Peyer's patch (tissue), 4 donors: ENCODE results near the gene FST. TPM values are rescaled to one million over a fixed set of nuclear protein-coding genes. Genes with fewer than 3 reads are reported as not detected.

Source experiments
- DNase-seq, 3 donors: peaks; one replicate each; pipeline ENCODE4 v3.0.0-alpha.2; 2017 to 2019
- H3K27ac ChIP-seq, 4 donors: fragments of 200-600 bp; sonication (generic); one replicate each; pipeline ENCODE4 v1.5.1; 2016 to 2019
- H3K27me3 ChIP-seq, 2 donors: fragments of 200-600 bp; sonication (generic); one replicate each; pipeline ENCODE4 v1.5.1; 2019
- H3K36me3 ChIP-seq, 3 donors: fragments of 200-600 bp; sonication (generic); one replicate each; pipeline ENCODE4 v1.5.1; 2016 to 2019
- H3K4me1 ChIP-seq, 4 donors: fragments of 200-600 bp; sonication (generic); one replicate each; pipeline ENCODE4 v1.5.1; 2016 to 2019
- H3K4me3 ChIP-seq, 4 donors: fragments of 200-600 bp; sonication (generic); 1 replicate in 3 of 4; 2 replicates in 1 of 4; pipeline ENCODE4 v1.5.1; 2016 to 2019; ENCODE audit warnings: mild to moderate bottlenecking in 1 of 4
- H3K9me3 ChIP-seq, 4 donors: fragments of 200-600 bp; sonication (generic); one replicate each; pipeline ENCODE4 v1.5.1; 2016 to 2019; ENCODE audit warnings: mild to moderate bottlenecking in 1 of 4
- POLR2A ChIP-seq, 2 donors: fragments of 450-650 bp; IDR thresholded peaks; one replicate each; pipeline ENCODE4 v1.5.1; 2017; ENCODE audit warnings: antibody characterized with exemption in 2 of 2, mild to moderate bottlenecking in 2 of 2, moderate library complexity in 2 of 2
- total RNA-seq, 4 donors: library from RNA; depleted of rRNA; stranded (reverse); fragments of >200 nt; gene quantifications; one replicate each; pipeline ENCODE4 v1.1.0, GENCODE V29; 2016
- TF ChIP-seq, protein P1 (sequence below), 6 experiments: fragments of 450-650 bp in 4 of 6; fragments of 200-600 bp in 2 of 6; sonication (generic) in 1 of 6; IDR thresholded peaks; one replicate each; pipeline ENCODE4 v1.5.1; 2017 to 2019; ENCODE audit warnings: antibody characterized with exemption in 6 of 6, mild to moderate bottlenecking in 3 of 6, moderate library complexity in 1 of 6

FST gene
- total RNA-seq, 4 donors from 2014 or later = 3.5 to 47.0 (median 10.9) TPM

DNA sequence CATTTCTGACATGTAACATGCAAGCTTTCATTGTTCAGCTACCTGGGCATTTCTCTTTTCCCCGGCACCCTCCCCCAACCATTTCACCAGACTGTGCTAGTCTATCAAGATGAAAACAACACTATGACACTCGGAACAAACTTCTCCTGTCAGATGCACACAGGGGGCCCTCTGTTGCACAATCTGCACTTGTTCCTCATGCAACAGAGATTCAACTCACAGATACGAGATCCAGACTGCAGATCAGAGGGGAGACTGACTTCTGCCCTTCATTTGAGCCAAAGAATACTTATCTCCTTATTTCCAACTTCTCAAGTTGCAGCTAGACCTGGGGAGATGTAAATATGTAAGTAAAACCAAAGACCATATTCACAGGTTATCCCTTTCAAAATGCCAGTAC lies 15.7 kb upstream of the FST start:
- Histone ChIP-seq H3K36me3 (no peaks in the 10 kb centered on the region), H3K9me3 (no peaks in the 10 kb centered on the region), H3K27ac (no peak overlapping the region), H3K4me3 (no peak overlapping the region), H3K27me3 (no peaks in the 10 kb centered on the region), H3K4me1 (no peaks in the 10 kb centered on the region)
- TF ChIP-seq, protein P1, sequence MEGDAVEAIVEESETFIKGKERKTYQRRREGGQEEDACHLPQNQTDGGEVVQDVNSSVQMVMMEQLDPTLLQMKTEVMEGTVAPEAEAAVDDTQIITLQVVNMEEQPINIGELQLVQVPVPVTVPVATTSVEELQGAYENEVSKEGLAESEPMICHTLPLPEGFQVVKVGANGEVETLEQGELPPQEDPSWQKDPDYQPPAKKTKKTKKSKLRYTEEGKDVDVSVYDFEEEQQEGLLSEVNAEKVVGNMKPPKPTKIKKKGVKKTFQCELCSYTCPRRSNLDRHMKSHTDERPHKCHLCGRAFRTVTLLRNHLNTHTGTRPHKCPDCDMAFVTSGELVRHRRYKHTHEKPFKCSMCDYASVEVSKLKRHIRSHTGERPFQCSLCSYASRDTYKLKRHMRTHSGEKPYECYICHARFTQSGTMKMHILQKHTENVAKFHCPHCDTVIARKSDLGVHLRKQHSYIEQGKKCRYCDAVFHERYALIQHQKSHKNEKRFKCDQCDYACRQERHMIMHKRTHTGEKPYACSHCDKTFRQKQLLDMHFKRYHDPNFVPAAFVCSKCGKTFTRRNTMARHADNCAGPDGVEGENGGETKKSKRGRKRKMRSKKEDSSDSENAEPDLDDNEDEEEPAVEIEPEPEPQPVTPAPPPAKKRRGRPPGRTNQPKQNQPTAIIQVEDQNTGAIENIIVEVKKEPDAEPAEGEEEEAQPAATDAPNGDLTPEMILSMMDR (IDR thresholded peaks at IDR 0.05) = no peak
- no peak for TF ChIP-seq POLR2A (IDR thresholded peaks at IDR 0.05)
- DNase-seq = no peak

DNA sequence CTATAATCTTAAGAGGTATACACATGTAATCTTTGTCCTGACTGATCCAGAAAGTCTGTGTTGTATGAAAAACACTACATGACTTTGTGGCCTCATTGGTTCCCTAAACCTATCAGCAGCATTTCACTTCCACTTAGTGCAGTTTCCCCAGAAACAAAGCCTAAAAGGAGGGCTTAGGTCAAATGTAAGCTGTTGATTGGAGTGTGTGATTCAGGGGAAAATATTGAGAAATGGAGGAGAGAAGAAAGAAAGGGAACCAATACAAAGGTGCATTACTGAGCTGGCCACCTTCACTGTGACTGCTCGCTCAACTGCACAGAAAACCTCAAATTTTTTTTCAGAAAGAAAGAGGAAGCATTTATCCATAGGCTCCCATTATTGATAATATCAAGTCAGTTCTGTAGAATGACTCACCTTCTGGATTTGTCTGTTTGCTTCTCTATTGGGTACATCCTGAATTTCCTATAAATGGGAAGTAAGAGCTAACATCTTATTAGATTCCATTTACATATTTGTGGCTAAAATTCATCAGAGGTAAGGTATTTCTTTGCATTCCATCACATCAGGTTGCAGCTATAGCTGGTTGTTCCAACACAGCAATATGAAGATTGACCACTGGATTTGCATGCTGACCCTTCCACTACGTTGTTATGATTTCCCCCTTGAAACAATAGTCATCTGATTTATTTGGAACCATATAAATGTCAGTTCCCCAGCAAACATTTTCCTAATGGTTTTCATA lies 10.3 kb upstream of the FST start:
- H3K27me3 ChIP-seq = no peaks in the 10 kb centered on the region
- no peaks in the 10 kb centered on the region for H3K36me3 ChIP-seq
- no peak overlapping the region for H3K27ac ChIP-seq
- TF ChIP-seq POLR2A (IDR thresholded peaks at IDR 0.05) = no peak
- H3K4me1 ChIP-seq = no peaks in the 10 kb centered on the region
- H3K4me3 ChIP-seq = no peak overlapping the region
- DNase-seq = no peak
- no peaks in the 10 kb centered on the region for H3K9me3 ChIP-seq

GRCh38 chr5:53472279-53472678 lies 8.2 kb upstream of the FST start:
- no peak overlapping the region for H3K27ac ChIP-seq
- H3K4me3 ChIP-seq = no peak overlapping the region
- TF ChIP-seq, protein P1 (IDR thresholded peaks at IDR 0.05) = no peak
- TF ChIP-seq POLR2A (IDR thresholded peaks at IDR 0.05) = no peak
- H3K9me3 ChIP-seq = no peaks in the 10 kb centered on the region
- H3K36me3 ChIP-seq = no peaks in the 10 kb centered on the region
- no peak for DNase-seq
- no peaks in the 10 kb centered on the region for H3K27me3 ChIP-seq
- H3K4me1 ChIP-seq = no peaks in the 10 kb centered on the region

DNA sequence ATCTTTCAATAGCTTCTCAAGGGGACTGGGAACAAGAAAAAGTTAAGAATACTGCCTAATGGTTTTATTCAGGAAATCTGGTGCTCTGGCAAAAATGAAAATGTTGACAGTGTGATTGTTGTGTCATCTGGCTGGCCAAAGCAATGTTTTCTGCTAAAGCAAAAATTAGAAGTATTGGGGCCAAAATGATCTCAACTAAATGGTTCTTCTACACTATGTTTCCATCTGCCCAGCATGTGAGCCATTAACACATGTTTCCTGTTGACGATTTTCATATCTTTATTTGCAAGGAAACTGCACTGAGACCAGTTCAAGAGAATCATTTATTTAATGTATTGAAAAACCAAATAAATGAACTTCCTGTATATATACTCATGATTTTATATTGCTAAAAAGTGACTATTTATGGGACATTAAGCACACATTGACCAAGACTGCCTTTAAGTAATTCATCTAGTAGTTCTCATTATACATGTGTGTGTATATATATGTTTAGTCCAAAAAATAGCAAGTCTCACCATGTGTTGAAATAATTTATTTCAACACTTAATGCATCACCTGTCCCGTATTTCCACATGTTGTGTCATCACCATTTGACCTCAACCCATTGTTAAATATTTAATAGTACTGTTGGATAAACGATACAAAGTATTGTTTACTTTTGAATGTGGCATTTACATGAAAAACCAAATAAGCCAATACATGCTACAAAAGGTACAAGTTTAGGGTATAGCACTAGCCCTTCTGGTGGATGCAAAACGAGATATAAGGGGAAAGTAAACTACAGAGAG lies 7.5 kb upstream of the FST start:
- DNase-seq = no peak
- Histone ChIP-seq H3K4me1 (no peaks in the 10 kb centered on the region), H3K36me3 (no peaks in the 10 kb centered on the region), H3K27me3 (no peaks in the 10 kb centered on the region), H3K27ac (no peak overlapping the region), H3K9me3 (no peaks in the 10 kb centered on the region), H3K4me3 (no peak overlapping the region)
- TF ChIP-seq, protein P1 (IDR thresholded peaks at IDR 0.05) = no peak
- no peak for TF ChIP-seq POLR2A (IDR thresholded peaks at IDR 0.05)

DNA sequence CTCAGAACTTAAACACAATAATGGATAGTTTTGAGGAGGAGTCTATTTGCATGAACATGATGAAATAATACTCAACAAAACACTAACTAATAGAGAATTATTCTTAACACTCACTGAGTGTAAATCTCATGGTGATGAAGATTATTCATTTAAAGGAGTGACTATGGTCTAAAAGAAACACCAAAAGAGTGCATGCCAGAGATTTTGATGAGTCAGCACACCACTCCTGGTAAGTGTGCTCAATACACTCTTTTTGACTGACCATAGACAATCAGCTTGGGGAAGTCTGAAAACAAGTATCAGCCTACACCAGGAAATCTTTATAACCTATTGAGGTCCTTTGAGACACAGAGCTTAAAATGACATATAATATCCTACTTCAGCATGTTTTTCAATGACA lies 6.8 kb upstream of the FST start:
- H3K27ac ChIP-seq = no peak overlapping the region
- H3K9me3 ChIP-seq = no peaks in the 10 kb centered on the region
- no peaks in the 10 kb centered on the region for H3K36me3 ChIP-seq
- peaks cover 0 to 2% (median 0%) of the 10 kb centered on the region in 4 donors for H3K4me1 ChIP-seq
- no peak overlapping the region for H3K4me3 ChIP-seq
- TF ChIP-seq, protein P1 (IDR thresholded peaks at IDR 0.05) = no peak
- TF ChIP-seq POLR2A (IDR thresholded peaks at IDR 0.05) = no peak
- no peak for DNase-seq
- no peaks in the 10 kb centered on the region for H3K27me3 ChIP-seq

DNA sequence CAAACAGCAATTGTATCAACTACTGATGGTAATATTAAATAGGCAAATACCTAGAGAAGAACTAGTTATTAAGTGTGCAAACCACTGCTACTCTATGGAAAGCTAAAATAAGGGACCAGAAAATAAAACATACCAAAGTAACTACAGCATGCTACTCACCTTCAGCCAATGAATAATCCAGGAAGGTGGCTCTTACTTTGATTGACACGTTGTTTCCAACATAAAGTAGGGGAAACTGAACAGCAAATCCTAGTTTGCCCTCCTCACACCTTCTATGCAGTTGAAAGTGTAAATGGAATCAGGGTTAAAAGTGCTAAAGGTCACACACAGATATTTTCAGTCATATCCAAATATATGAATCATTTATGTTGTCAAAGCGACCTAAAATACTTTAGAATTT lies 5.1 kb upstream of the FST start:
- no peaks in the 10 kb centered on the region for H3K9me3 ChIP-seq
- no peak overlapping the region for H3K27ac ChIP-seq
- H3K4me1 ChIP-seq = peaks cover 0 to 12% (median 3%) of the 10 kb centered on the region in 4 donors
- no peak overlapping the region for H3K4me3 ChIP-seq
- no peak for DNase-seq
- no peaks in the 10 kb centered on the region for H3K36me3 ChIP-seq
- no peak for TF ChIP-seq POLR2A (IDR thresholded peaks at IDR 0.05)
- TF ChIP-seq, protein P1 (IDR thresholded peaks at IDR 0.05) = no peak
- no peaks in the 10 kb centered on the region for H3K27me3 ChIP-seq
